Measurements from ENCODE around the gene TNPO3.

The TNPO3 gene

DNA sequence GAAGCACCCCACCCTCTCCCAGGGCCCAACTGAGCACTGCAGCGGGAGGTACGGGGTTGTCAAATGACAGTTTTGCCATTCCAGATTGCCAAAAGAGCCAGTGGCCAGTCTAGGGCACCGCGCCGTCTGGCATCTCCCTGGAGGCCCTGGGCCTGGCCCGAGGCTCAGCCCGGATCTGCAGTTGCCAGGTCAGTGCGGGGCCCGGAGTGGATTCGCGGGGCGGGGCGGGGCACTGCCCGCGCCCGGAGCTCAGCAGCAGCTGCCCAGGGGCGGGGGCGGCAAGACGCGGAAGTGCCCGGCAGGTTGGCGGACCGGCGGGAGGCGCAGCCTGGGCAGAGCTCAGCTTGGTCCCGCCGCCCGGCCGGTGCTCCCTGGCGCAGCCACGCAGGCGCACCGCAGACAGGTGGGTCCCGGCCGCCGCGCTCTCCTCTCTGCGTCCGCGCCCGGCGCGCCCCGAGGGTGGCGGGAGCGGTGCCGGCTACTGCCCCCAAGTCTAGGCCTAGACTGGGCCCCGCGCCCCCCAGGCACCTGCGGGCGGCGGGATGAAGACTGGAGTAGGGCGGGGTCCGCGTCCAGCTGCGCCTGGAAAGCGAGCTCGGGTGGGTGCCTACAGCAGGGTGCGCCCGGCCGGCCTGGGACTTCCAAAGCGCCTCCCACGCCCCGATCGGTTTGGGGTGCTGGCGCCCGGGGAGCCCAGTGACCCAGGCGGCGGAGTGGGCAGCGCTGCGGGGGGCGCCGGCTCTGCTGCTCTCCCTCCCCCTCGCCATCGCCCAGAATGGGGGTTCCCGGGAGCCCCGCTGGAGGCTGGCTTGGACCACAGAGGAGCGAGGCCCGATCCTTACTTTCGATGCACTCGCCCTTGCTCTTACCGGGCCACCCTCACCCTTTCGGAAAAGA lies 117.0 kb downstream of the TNPO3 start, which contains the start of gene IRF5:
Gene IRF5, plus strand, starts transcription at position 281 of the 897 bp plus-strand sequence. CDS start 4,155 bp downstream, outside the sequence.
- DNase-seq = peak; percentile 64 to 65

- no peak for DNase-seq
These were observed 117.7 kb downstream of the TNPO3 start for GRCh38 chr7:128937271-128937646.

DNA sequence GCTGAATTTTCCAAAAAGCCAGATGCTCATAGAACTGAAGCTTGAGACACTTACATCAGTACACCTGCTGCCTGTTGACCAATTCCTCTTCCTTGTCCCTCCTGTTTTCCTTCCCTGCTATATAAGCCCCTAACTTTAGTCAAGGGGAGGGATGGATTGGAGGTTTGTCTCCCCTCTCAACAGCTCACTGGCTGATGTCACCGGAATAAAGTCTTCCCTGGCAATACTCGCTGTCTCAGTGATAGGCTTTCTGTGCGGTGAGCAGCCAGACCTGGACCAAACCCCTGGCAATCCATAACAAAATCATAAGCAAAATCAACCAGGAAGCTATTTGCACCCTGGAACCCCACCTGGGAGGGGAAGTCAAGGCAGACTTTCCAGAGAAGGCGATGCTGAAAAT lies 118.1 kb downstream of the TNPO3 start:
- no peak for DNase-seq

- DNase-seq = no peak
These were observed 119.6 kb downstream of the TNPO3 start for GRCh38 chr7:128935342-128935730.

DNA sequence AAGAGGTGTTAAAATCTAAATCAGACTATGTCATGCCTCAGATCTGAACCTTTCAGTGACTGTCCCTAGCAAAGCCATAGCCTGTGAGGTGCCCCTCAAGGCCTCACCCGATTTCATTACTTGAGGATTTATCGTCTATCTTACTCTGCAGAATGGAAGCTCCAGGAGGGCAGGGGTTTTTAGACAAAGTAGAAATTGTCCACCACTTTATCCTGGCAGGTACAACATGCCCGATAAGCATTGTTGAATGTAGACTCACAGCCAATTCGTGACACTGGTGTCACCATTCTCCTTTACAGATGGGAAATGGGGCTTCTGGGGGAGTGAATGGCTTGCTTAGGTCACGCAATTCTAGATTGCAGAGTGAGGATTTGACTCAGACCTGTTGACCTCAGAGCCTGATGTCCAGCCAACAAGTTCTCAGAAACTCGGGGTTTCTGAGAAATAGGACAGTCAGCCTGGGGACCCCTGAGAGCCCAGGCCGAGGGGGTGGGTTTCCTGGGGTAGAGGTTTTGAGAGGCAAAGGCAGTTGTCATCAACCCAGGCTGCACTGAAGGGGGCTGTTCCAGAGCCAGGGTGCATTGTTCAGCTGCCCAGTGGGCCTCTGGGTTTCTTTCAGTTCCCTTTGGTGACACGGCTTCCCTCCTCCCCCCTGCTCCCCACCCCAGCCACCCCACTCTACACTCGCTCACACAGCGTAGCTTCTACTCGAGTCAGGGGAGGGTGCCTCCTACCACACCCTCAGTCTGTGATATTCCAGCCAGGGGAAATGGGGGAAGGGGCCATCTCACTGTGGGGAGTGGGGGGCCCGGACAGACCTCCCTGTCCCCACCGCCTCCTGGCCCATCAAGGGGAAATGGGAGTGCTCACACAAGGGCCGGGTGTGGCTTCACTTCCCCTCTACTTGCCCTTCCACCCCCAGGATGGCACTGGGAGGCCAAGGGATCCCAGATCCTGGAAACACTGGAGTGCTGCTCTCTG lies 120.3 kb downstream of the TNPO3 start:
- DNase-seq = no peak

GRCh38 chr7:128933180-128933891 lies 121.6 kb downstream of the TNPO3 start:
- peak; percentile 72 to 76 for DNase-seq

- no peak for DNase-seq
These were observed 122.1 kb downstream of the TNPO3 start for GRCh38 chr7:128932862-128933179.

- no peak for DNase-seq
These were observed 122.7 kb downstream of the TNPO3 start for GRCh38 chr7:128931965-128932861.

- DNase-seq = no peak
These were observed 123.6 kb downstream of the TNPO3 start for GRCh38 chr7:128931190-128931798.

GRCh38 chr7:128928882-128929788 lies 125.8 kb downstream of the TNPO3 start:
- no peak for DNase-seq

GRCh38 chr7:128928159-128928813 lies 126.6 kb downstream of the TNPO3 start:
- no peak for DNase-seq

- peak in 1 of 2 experiments; percentile 40 for DNase-seq
These were observed 130.0 kb downstream of the TNPO3 start for GRCh38 chr7:128924707-128925588.

- no peak for DNase-seq
These were observed 131.5 kb downstream of the TNPO3 start for GRCh38 chr7:128923411-128923800.

GRCh38 chr7:128922496-128923410 lies 132.2 kb downstream of the TNPO3 start:
- no peak for DNase-seq

GRCh38 chr7:128921866-128922440 lies 133.0 kb downstream of the TNPO3 start:
- DNase-seq = no peak

- DNase-seq = no peak
These were observed 133.9 kb downstream of the TNPO3 start for GRCh38 chr7:128920913-128921582.
